Measurements from ENCODE around the gene RIPK3.
A peak's percentile ranks its signal among the peaks of the same experiment; 100 is the strongest.
"Not testable (repeated sequence)": the region's sequence is repeated elsewhere in the genome, so short reads cannot be mapped to it uniquely, and the experiment has no call there.

RIPK3 gene

DNA sequence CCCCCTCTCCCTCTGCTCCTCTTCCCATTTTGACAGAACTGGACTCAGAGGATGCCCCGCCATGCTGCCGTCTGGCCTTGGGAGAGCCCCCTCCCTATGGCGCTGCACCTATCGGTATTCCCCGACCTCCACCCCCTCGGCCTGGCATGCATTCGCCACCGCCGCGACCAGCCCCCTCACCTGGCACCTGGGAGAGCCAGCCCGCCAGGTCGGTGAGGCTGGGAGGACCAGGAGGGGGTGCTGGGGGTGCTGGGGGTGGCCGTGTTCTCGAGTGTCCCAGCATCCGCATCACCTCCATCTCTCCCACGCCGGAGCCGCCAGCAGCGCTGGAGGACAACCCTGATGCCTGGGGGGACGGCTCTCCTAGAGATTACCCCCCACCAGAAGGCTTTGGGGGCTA lies 29.7 kb upstream of the RIPK3 start:
- no peak for DNase-seq

DNA sequence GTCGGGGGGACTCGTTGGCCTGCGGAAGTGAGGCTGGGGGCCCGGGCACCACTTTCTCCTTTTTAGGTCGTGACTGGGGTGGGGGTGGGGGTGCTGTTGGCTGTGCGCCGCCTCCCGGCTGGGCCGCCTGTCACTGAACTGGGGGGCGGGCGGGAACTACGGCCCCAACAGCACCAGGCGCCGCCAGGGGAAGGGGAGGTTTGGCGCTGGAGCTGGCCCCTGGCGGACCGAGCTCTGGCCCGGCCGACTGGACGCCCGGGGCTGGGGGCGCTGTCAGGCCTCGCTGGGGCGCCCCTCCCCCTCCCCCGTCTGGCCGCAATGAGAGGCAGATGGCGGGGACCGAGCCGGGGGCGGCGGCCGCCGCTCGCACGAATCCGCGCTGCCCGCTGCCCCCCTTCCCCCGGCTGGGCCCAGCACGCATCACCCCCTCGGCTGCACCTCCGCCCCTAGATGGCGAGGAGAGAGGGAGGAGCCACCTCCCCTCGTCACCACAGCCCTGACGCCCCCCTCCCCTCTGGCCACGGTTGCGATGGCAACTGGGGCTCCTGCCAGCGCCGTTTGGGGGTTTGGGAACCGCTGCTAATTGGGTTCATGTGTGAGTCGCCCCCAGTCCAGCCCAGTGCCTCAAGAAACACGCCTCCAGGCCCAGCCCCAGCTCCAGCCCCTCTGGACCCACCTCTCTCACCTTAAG lies 28.9 kb upstream of the RIPK3 start:
- no peak for DNase-seq

DNA sequence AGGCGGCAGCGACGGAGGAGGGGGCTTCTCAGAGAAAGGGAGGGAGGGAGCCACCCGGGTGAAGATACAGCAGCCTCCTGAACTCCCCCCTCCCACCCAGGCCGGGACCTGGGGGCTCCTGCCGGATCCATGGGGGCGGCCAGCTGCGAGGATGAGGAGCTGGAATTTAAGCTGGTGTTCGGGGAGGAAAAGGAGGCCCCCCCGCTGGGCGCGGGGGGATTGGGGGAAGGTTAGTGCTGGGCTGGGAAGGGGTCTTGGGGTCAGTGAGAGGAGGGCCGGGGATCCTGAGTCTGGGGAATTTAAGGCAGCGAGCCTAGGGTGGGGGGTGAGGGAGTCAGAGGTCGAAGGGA lies 28.4 kb upstream of the RIPK3 start:
- DNase-seq: no peak

DNA sequence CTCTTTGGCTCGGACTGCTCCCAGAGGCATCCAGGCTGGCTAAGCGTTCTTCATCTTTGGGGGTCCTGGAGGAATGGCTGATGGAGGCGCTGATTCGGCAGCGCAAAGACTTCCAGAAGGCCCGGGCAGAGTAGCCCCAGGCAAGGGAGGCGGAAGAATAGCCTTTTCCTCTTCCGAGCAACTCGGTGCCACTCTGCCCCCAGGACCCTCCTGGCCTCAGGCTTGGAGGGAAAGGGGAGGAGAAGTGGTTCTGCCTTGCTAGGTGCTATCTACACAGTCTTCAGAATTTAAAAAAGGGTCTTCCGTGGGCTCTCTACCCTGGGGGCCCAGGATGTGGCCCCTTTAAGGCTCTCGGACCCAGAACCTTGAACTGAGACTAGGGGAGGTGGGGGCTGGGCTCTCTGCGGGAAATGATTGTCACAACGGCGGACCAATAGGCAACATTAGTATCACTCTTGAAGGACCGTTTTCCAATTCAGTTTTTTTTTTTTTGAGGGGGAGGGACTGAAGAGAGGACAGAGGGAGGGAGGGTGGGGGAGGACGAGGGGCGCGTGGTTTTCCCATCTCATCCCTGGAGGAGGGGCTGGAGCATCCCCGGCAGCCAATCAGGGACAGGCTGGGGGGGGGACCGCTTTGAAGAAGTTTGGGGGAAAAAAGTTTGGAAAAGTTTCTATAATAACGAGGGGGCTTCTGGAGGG lies 27.9 kb upstream of the RIPK3 start, which contains the start of gene NFATC4:
Gene NFATC4 (plus strand): TSS at position 671 of the 698 bp plus-strand sequence. CDS start 157 bp downstream, outside the sequence.
- no peak for DNase-seq

DNA sequence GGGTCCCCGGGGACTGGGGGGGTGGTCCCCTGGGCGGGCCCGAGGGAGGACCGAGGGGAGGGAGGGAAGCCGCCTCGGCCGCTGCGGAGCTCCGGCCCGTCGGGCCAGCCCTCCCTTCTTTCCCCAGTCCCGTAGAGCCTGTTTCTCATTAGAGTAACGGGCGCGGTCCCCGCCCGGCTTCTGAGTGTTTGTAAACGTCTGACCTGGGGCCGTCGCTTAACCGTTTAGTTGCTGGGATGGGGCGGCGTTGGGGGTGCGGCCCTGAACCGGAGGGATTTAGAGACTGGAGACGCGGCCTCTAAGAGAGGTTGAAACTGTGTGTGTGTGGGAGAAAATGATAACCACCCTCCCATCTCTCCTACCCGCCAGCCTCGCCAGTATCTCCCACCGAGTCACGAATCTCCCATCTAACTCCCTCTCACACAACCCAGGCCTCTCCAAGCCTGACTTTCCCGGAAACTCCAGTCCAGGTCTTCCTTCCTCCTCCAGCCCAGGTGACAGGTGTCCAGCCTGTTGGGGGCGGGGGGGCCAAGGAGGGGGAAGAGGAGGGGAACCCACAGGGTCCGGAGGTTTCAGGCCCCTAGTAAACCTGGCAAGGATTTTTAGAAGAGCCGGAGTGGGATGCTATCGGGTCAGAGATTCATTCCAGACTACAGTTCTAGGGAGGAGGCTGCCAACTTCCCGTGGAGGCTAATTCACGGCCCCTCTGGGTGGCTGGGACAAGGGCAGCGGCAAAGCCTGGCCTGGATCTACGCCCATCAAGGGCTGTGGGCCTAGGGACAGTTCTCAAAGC lies 27.1 kb upstream of the RIPK3 start:
- DNase-seq: no peak

DNA sequence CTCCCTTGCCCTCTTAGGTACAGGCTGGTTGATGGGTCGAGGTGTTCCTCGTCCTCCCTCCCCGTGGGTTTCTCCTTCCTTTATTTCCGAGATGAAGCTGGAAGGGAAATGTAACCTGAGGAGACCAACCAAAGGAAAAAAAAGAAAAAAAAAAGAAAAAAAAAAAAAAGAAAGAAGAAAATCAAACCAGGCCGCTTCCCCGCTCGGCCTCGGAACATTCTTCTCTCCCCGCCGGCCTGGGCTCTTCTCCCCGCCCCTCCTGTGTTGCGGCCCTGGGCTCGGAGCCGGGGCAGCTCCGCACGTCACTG lies 26.6 kb upstream of the RIPK3 start:
- DNase-seq: no peak

DNA sequence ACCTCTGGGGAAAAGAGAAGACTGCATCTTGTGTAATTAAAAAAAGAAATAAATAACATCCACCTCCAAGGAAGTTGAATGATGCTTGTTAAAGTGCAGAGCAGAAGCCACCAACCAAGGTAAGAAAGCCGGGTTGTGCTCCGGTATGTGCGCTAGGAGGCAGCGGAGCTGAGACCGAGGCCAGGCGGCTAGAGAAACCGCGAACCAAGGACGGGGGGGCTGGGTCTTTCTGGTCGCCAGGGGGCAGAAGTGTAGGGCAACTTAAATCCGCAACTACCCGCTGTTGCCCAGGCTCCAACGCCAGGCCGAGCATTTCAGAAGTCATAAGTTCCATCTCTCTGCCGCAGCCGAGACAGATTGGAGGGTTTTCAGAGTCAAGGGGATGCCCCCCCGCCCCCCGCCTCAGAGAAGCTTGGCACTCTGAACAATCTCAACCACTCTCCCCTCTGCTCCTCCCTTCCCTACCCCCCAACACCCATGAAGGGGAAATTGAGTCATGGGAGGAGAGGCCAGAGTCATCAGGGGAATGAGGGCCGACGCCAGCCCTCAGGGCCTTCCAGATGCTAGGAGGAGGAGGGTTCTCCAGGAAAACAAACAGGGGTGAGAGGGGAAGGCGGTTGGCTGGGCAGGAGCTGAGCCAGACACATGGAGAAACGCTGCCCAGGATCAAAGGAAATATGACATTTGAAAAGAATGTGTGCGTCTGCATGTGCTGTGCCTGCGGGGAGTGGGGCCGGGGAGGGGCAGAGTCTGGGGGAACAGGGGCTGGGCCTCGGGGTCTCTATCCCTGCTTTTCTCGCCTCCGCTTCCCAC lies 26.0 kb upstream of the RIPK3 start:
- peak; percentile 69 to 80 for DNase-seq

DNA sequence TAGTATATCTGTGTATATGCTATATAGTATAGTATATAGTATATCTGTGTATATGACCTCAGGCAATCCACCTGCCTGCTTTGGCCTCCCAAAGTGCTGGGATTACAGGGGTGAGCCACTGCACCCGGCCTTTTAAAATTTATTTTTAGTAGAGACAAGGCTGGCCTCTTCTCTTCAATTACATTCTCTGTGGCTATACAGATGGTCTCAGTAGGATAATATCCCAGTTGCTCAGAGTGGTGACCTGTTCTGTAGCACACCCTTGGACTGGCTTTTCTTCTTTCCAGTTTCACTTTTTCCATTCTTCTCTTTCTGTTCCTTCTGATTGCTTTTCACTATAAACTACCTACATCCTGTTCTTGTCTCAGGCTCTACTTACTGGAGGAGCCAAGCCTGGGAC lies 25.1 kb upstream of the RIPK3 start:
- no peak for DNase-seq

DNA sequence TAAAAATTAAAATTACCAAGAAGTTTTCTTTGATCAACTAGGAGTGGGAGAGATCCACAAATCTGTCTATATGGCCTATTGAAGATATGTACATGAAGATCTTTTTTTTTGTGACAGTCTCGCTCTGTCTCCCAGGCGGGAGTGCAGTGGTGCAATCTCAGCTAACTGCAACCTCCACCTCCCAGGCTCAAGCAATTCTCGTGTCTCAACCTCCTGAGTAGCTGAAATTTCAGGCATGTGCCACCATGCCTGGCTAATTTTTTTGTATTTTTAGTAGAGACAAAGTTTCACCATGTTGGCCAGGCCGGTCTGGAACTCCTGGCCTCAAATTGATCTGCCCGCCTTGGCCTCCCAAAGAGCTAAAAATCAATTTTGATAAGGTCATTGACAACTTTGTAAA lies 23.6 kb upstream of the RIPK3 start:
- no peak for DNase-seq

DNA sequence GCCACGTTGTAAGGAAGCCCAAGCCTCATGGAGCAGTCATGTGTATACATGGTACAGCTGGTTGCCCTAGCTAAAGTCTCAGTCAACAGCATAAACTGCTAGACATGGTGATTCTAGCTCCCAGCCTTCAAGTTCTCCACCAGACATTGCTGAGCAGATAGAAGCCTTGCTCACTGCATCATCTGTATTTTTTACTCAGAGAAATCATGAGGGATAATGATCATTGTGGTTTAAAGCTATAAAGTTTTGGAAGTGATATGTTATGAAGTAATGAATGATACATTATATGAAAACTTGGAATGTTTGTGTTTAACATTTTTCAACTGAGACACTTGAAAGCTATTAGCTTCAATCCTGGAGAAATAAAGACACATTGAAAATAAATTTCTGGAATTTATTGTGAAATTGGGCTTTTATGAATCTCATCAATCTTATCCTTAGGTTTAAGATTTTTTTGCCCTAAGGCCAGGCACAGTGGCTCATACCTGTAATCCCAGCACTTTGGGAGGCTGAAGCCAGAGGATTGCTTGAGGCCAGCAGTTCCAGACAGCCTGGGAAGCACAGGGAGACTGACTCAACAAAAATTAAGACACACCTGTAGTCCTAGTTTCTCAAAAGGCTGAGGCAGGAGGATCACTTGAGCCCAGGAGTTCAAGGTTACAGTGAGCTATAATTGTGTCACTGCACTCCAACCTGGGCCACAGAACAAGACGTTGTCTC lies 22.6 kb upstream of the RIPK3 start:
- no peak for DNase-seq

DNA sequence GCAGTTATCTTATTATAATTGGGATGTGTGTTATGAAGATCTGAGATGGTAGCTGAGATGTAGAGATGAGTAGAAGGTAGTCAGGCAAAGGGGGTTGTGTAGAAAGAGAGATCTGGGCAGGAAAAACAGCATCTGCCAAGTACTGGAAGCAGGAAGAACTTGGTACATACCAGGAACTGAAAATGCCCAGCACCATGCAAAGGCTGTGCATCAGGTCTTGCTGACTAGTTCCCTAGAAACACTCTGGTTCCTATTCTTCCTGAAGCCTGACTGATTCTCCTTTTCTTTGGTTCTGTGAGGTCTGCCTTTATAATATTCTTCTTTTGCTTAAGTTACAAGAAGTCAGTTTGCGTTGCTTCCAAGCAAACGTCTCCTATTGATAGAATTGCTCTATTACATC lies 21.5 kb upstream of the RIPK3 start:
- DNase-seq: peak; percentile 45 to 54

DNA sequence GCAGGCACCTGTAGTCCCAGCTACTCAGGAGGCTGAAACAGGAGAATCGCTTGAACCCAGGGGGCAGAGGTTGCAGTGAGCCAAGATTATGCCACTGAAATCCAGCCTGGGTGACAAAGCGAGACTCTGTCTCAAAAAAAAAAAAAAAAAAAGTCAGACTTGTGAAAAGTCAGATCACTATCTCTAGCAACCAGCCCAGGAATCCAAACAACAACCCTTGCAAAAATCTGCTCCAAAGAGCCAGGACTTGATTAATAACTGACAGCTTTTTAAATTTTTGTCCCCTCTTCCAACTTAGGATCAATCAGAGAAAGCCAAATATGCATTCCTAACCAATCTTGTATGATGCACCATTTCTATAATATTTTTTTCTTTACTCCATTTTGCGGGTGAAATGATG lies 20.5 kb upstream of the RIPK3 start:
- no peak for DNase-seq

DNA sequence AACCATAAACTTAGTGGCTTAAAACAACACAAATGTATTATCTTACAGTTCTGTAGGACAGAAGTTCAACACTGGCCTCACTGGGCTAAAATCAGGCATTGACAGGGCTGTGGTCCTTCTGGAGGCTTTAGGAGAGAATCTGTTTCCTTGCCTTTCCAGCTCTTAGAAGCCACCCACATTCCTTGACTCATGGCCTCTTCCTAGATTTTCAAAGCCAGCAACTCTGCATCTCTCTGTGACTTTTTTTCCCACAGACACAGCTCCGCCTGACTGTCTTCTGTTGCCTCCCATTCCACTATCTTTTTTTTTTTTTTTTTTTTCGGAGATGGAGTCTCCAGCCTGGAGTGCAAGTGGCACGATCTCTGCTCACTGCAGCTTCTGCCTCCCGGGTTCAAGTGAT lies 16.4 kb upstream of the RIPK3 start:
- DNase-seq: no peak

DNA sequence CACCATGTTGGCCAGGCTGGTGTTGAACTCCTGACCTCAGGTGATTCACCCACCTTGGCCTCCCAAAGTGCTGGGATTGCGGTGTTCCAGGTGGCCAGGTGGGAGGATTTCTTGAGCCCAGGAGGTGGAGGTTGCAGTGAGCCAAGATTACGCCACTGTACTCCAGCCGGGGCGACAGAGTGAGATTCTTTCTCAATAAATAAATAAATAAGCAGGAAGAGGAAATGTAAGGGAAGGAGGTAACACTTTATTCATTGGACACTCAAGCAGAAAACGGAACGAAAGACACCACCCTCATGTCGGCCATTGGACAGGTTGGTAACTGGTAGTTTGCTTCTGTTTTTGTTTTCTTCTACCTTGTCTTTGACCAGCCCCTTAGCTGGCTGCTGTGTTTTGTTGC lies 15.2 kb upstream of the RIPK3 start:
- DNase-seq: peak in 1 of 2 donors; percentile 35

DNA sequence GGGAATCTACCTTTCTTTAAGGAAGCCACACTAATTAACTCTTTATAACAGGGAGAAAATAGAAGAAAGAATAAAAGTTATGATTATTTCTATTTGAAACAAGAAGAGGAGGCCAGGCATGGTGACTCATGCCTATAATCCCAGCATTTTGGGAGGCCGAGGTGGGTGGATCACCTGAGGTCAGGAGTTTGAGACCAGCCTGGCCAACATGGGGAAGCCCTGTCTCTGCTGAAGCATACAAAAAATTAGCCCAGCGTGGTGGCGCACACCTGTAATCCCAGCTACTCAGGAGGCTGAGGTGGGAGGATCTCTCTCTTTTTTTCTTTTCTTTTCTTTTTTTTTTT lies 14.7 kb upstream of the RIPK3 start:
- not testable (repeated sequence) for DNase-seq

DNA sequence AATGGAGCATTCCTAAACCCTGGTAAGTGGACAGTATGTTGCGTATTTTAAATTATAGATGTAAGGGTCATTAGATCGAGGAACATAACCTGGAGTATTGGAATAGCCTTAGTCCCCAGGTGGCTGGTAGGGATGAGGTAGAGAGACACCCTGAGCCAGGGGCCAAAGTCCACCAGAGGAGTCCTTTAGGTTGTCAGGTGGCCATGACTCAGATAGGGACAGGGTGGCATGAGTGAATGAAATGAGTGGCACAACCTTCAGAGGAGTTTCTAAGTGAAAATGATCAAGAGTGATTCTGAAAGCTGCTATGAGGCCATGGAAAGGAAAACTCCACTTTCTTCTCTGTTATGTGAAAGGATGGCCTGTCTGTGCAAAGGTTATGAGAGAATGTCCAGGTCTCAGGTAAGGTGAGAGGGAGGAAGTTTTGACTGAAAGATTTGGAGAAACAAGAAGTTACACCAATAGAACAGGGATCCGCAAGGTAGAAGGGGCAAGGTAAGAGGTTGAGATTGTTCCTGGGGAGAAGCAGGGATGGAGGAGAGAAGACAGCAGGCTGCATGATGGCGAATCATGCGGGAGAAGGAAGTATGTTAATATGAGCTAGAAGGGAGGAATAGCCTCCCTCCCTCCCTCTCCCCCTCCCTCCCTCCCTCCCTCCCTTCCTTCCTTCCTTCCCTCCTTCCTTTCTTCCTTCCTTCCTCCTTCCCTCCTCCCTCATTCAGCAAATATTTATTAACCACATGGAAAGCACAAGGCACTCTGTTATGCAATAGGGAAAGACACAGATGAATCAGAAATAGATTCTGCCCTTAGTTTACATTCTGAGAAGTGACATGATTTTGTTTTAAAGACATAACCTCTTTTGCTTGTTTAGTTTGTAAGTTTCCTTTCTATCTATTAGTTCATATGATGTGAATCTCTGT lies 14.0 kb upstream of the RIPK3 start:
- DNase-seq: peak in 1 of 2 donors; percentile 29

DNA sequence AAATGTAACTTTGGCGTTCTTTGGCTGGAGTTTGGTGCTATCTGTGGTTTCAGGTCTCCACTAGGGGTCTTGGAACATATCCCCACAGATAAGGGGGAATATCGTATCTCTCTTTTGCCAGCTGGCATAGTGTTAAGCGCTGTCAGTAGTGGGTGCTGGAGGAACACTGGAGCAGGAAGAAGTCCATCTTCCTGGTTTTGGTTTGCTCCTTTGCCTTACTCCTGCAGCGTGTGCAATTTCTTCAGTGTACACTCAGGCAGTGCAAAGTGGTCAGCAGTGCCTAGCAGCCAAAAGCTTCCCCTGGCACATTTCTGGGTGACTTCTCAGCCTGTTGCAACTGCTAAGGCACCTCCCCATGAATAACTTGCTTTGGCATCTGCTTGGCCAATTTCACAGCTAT lies 11.7 kb upstream of the RIPK3 start:
- DNase-seq: peak; percentile 42 to 58

DNA sequence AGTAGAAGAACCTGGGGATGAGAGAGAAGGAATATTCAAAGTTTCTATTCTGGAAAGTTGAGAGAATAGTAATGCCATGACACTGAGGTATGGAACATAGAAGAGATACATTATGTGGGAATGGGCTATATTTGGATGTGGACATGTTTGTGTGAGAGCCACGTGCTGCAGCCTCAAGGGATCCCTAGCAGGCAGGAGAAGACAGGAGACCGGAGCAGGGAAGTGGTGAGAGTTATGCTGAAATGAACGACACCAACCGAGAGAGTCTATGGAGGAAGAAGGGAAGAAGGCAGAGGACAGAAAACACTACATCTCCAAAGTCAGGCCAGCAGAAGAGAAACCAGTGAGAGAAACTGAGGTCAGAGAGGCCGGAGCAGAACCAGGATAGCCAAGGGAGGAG lies 10.0 kb upstream of the RIPK3 start:
- no peak for DNase-seq

DNA sequence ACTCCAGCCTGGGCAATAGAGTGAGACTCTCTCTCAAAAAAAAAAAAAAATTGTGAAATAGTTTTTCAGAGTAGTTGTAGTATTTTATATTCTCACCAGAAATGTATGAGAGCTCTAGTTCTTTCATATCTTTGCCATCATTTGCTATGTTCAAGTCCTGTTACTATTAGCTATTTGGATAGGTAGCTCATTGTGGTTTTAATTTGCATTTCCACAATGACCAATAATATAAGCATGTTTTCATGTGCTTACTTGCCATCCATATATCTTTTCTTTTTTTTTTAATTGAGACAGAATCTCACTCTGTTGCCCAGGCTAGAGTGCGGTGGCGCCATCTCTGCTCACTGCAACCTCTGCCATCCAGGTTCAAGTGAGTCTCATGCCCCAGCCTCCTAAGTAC lies 8.4 kb upstream of the RIPK3 start:
- DNase-seq: no peak

DNA sequence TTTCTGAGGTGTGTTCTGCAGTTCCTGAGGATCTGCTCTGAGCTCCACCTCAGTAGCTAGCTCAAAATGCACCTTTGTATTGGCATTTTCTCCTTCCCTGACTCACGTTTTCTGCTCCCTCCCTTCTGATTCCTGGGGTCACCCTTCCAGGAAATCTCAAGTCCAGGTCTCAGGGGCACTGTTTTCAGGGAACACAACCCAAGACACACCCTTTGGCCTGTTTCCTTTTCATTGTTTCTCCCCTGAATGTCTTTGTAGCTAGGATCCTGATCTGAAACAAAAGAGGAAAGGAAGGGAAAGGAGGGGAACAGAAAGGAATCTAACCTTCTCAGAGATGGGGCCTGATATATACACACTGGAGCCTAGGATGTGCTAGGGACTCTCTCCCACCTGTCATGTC lies 7.3 kb upstream of the RIPK3 start:
- DNase-seq: no peak

Measured in inflammatory macrophage (primary cell).